Choroid plexus epithelial cell (primary cell): ENCODE results near the gene FITM2.

ENCODE experiments used
- DNase-seq: peaks from one replicate; pipeline ENCODE4 v3.0.0-alpha.2; 2010; ENCODE audit warnings: low read depth
- H3K4me3 ChIP-seq: 2 replicates; pipeline ENCODE4 v1.5.1; 2011; ENCODE audit warnings: low read depth, mild to moderate bottlenecking, control low read depth, low read length, moderate library complexity
- CTCF ChIP-seq: conservative IDR thresholded peaks from 2 replicates; pipeline ENCODE4 v1.5.1; 2011; ENCODE audit warnings: low read depth, mild to moderate bottlenecking, control low read depth, inconsistent platforms, low read length, moderate library complexity

The FITM2 gene

DNA sequence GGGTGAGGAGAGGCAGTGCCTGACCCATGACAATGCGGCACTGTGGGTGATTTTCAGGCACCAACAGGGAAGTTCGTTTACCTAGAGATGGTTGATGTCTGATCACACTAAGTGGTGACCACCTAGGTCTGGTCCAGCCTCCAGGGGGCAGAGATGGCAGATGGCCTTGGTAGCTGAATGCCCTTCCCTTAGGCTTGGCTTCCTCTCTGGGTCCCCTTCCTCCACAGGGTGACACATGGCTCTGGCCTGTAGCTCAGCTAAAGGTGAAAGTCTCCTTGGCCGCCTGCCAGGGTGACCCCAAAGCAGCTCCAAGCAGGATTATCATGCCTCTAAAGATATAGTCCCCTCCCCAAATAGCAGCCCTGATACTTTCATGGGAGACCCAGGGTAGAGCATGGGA is 57.5 kb downstream of the FITM2 start:
- no peak for DNase-seq
- TF ChIP-seq CTCF: peak; percentile 19
- no peak overlapping the region for H3K4me3 ChIP-seq
